Left cardiac atrium (tissue), 4 donors: Measurements from ENCODE around the gene ZNF787. TPM values are rescaled to one million over a fixed set of nuclear protein-coding genes. Genes with fewer than 3 reads are reported as not detected.
A peak's percentile ranks its signal among the peaks of the same experiment; 100 is the strongest.

Experiments used
- ATAC-seq, 2 donors: fragments of 200-7000 bp; cut with Tn5 transposase; one replicate each; pipeline ENCODE4 v1.9.1; 2020; ENCODE audit warnings: mild to moderate bottlenecking in 2 of 2, moderate library complexity in 2 of 2
- DNase-seq: peaks from one replicate; pipeline ENCODE4 v3.0.0-alpha.2; 2020
- intact Hi-C, 2 donors: fragments of 100-400 bp; cut with DNase I; formaldehyde crosslinking; loops; one replicate each; pipeline versions ENCODE4 v1.14.1 to v1.15.1; 2022 to 2023
- total RNA-seq, 2 donors: library from RNA; stranded (reverse); fragmentation: NEBNext Ultra II Directional; extraction: Animal tissue kit (Norgen Biotek cat#: 25700); gene quantifications; one replicate each; pipeline ENCODE4 v1.2.1, GENCODE V29; 2021
- donor health status: DM: no; HTN: yes; CAD: no.
- donor health status: DM: no; HTN: yes; CAD: no; lungs with severe emphysema.
- donor health status: DM: yes; HTN: yes; CAD: no.
- donor health status: Dilated cardiomyopathy.

Gene ZNF787
- total RNA-seq, 2 donors from 2014 or later, result 27.5 to 37.9 TPM

- ATAC-seq, result no peak
- intact Hi-C loops, result no loop called here
- DNase-seq, result no peak
Observed at GRCh38 chr19:56125806-56126590, 4.9 kb upstream of the ZNF787 start.

GRCh38 chr19:56124578-56124977 lies 3.5 kb upstream of the ZNF787 start:
- DNase-seq, result no peak
- intact Hi-C loops, result no loop called here

GRCh38 chr19:56123266-56123891 lies 2.3 kb upstream of the ZNF787 start:
- ATAC-seq, result no peak
- peak; percentile 29 for DNase-seq

More at GRCh38 chr19:56124578-56124977, 3.5 kb upstream of the ZNF787 start:
- no peak for ATAC-seq

GRCh38 chr19:56120371-56121179 lies 520 bp downstream of the ZNF787 start:
- ATAC-seq (peak; percentile 54 to 60), DNase-seq (peak; percentile 89)
- intact Hi-C loops, result no loop called here

More at GRCh38 chr19:56123266-56123891, 2.3 kb upstream of the ZNF787 start:
- intact Hi-C loops, result no loop called here

GRCh38 chr19:56120002-56120370 lies 1.1 kb downstream of the ZNF787 start:
- intact Hi-C loops, result no loop called here
- no peak for DNase-seq
- ATAC-seq, result no peak

GRCh38 chr19:56119582-56119978 lies 1.5 kb downstream of the ZNF787 start:
- ATAC-seq, result no peak
- intact Hi-C loops, result no loop called here
- no peak for DNase-seq

GRCh38 chr19:56118666-56119581 lies 2.2 kb downstream of the ZNF787 start:
- DNase-seq (no peak), ATAC-seq (no peak)
- intact Hi-C loops, result no loop called here

- intact Hi-C loops, result no loop called here
- ATAC-seq, result no peak
- DNase-seq, result no peak
Observed at GRCh38 chr19:56117889-56118288, 3.2 kb downstream of the ZNF787 start.

- ATAC-seq (no peak), DNase-seq (no peak)
- intact Hi-C loops, result no loop called here
Observed at GRCh38 chr19:56117376-56117884, 3.7 kb downstream of the ZNF787 start.

- ATAC-seq (no peak), DNase-seq (no peak)
- intact Hi-C loops, result no loop called here
Observed at GRCh38 chr19:56116606-56117005, 4.5 kb downstream of the ZNF787 start.

GRCh38 chr19:56115490-56115889 lies 5.6 kb downstream of the ZNF787 start:
- ATAC-seq (no peak), DNase-seq (no peak)
- intact Hi-C loops, result no loop called here

GRCh38 chr19:56114778-56115110 lies 6.4 kb downstream of the ZNF787 start:
- no peak for DNase-seq
- no peak for ATAC-seq
- intact Hi-C loops, result no loop called here

GRCh38 chr19:56114051-56114777 lies 6.9 kb downstream of the ZNF787 start:
- DNase-seq, result no peak
- intact Hi-C loops, result no loop called here
- no peak for ATAC-seq

GRCh38 chr19:56113074-56113632 lies 7.9 kb downstream of the ZNF787 start:
- intact Hi-C loops, result no loop called here
- DNase-seq (no peak), ATAC-seq (no peak)

- ATAC-seq (no peak), DNase-seq (no peak)
- intact Hi-C loops, result no loop called here
Observed at GRCh38 chr19:56112313-56112709, 8.8 kb downstream of the ZNF787 start.

- DNase-seq, result peak; percentile 73
- intact Hi-C loops, result no loop called here
- peak; percentile 73 to 74 for ATAC-seq
Observed at GRCh38 chr19:56111601-56112312, 9.3 kb downstream of the ZNF787 start.
